WTC11 (cell line): Measurements from ENCODE around the gene OPN3. TPM values are rescaled to one million over a fixed set of nuclear protein-coding genes. Genes with fewer than 3 reads are reported as not detected.

ENCODE experiments used
- ATAC-seq: fragments of 200-7000 bp; cut with Tn5 transposase; 2 replicates; pipeline ENCODE4 v1.10.0; 2021; ENCODE audit warnings: mild to moderate bottlenecking, moderate library complexity
- CTCF ChIA-PET: fragments of 300-600 bp; sonication (Branson Sonifier 250); formaldehyde crosslinking; loops from one replicate; lab custom pipeline; 2021; ENCODE audit warnings: antibody characterized with exemption; lab: Charles Lee
- POLR2A ChIA-PET: fragments of 350-600 bp; sonication (Branson Sonifier 250); formaldehyde crosslinking; loops from one replicate; lab custom pipeline; 2021; ENCODE audit warnings: antibody characterized with exemption; lab: Charles Lee
- DNase-seq: peaks from one replicate; pipeline ENCODE4 v3.0.0; 2021; ENCODE audit warnings: low spot score
- H3K27ac Mint-ChIP-seq: 2 replicates; pipeline ENCODE4 v1.8.0; 2021; ENCODE audit warnings: mixed read lengths
- H3K27me3 Mint-ChIP-seq: 2 replicates; pipeline ENCODE4 v1.8.0; 2021; ENCODE audit warnings: low read depth, mild to moderate bottlenecking, moderate library complexity, mixed read lengths
- H3K36me3 Mint-ChIP-seq: 2 replicates; pipeline ENCODE4 v1.8.0; 2021; ENCODE audit warnings: mixed read lengths
- H3K4me1 Mint-ChIP-seq: 2 replicates; pipeline ENCODE4 v1.8.0; 2022; ENCODE audit warnings: mixed read lengths
- H3K4me3 Mint-ChIP-seq: 2 replicates; pipeline ENCODE4 v1.8.0; 2021; ENCODE audit warnings: mild to moderate bottlenecking, moderate library complexity, mixed read lengths
- H3K9me3 Mint-ChIP-seq: 2 replicates; pipeline ENCODE4 v1.8.0; 2021; ENCODE audit warnings: mixed read lengths
- ATF1 ChIP-seq: sonication (generic); formaldehyde crosslinking; IDR thresholded peaks from 2 replicates; pipeline ENCODE4 v1.8.1; 2023; ENCODE audit warnings: mild to moderate bottlenecking, moderate library complexity, missing genetic modification reagents
- ESRRA ChIP-seq: sonication (generic); formaldehyde crosslinking; IDR thresholded peaks from 2 replicates; pipeline ENCODE4 v1.8.1; 2022; ENCODE audit warnings: mild to moderate bottlenecking, missing genetic modification reagents, borderline replicate concordance
- ETV6 ChIP-seq: sonication (generic); formaldehyde crosslinking; IDR thresholded peaks from 2 replicates; pipeline ENCODE4 v1.8.1; 2022; ENCODE audit warnings: mild to moderate bottlenecking, missing genetic modification reagents
- FOXP4 ChIP-seq: sonication (generic); formaldehyde crosslinking; IDR thresholded peaks from 2 replicates; pipeline ENCODE4 v1.8.0; 2022; ENCODE audit warnings: mild to moderate bottlenecking, missing genetic modification reagents
- GABPB1 ChIP-seq: sonication (generic); formaldehyde crosslinking; IDR thresholded peaks from 2 replicates; pipeline ENCODE4 v1.8.1; 2023; ENCODE audit warnings: mild to moderate bottlenecking, missing genetic modification reagents
- HMGA2 ChIP-seq: fragments of 250-450 bp; sonication (Bioruptor Pico); IDR thresholded peaks from 2 replicates; pipeline ENCODE4 v1.4.0; 2021; ENCODE audit warnings: mild to moderate bottlenecking, moderate library complexity
- MLX ChIP-seq: sonication (generic); formaldehyde crosslinking; IDR thresholded peaks from 2 replicates; pipeline ENCODE4 v1.8.1; 2023; ENCODE audit warnings: mild to moderate bottlenecking, missing genetic modification reagents, moderate library complexity
- OVOL2 ChIP-seq: fragments of 250-450 bp; sonication (Bioruptor Pico); IDR thresholded peaks from 2 replicates; pipeline ENCODE4 v1.9.0; 2021; ENCODE audit warnings: mild to moderate bottlenecking, borderline replicate concordance
- SP1 ChIP-seq: sonication (generic); formaldehyde crosslinking; conservative IDR thresholded peaks from 2 replicates; pipeline ENCODE4 v1.8.1; 2022; ENCODE audit warnings: missing genetic modification reagents
- USF1 ChIP-seq: sonication (generic); formaldehyde crosslinking; IDR thresholded peaks from 2 replicates; pipeline ENCODE4 v1.8.0; 2022; ENCODE audit warnings: mild to moderate bottlenecking, missing genetic modification reagents
- ZNF219 ChIP-seq: sonication (generic); formaldehyde crosslinking; IDR thresholded peaks from 2 replicates; pipeline ENCODE4 v1.8.0; 2023; ENCODE audit warnings: missing genetic modification reagents, mild to moderate bottlenecking, borderline replicate concordance
- ZNF232 ChIP-seq: sonication (generic); formaldehyde crosslinking; IDR thresholded peaks from 2 replicates; pipeline ENCODE4 v1.8.0; 2022; ENCODE audit warnings: mild to moderate bottlenecking, missing genetic modification reagents
- total RNA-seq: library from RNA; stranded (reverse); gene quantifications from 3 replicates; pipeline ENCODE4 v1.2.3, GENCODE V29; 2021
- TF ChIP-seq, protein P1 (sequence below): sonication (generic); formaldehyde crosslinking; IDR thresholded peaks from 2 replicates; pipeline ENCODE4 v1.8.0; 2022; ENCODE audit warnings: mild to moderate bottlenecking, missing genetic modification reagents
- TF ChIP-seq, protein P2 (sequence below): sonication (generic); formaldehyde crosslinking; IDR thresholded peaks from 2 replicates; pipeline ENCODE4 v1.8.0; 2022; ENCODE audit warnings: missing genetic modification reagents

OPN3 gene
- total RNA-seq, 1 experiment from 2014 or later: 17.2 TPM

- Mint-ChIP-seq H3K4me1 (no peaks in the 10 kb centered on the region), H3K36me3 (no peaks in the 10 kb centered on the region), H3K9me3 (no peaks in the 10 kb centered on the region), H3K27ac (no peak overlapping the region), H3K4me3 (no peak overlapping the region), H3K27me3 (no peaks in the 10 kb centered on the region)
- POLR2A ChIA-PET: no interaction called here
- ATAC-seq (no peak), DNase-seq (no peak)
- CTCF ChIA-PET: interaction anchor here (2.3 kb wide), 1 partner anchor 10 kb away, joined by 6 read pairs; no protein-coding TSS in a partner anchor
- TF ChIP-seq ESRRA (CRISPR knock-in tag) (no peak), FOXP4 (CRISPR knock-in tag) (no peak), MLX (CRISPR knock-in tag) (no peak), USF1 (CRISPR knock-in tag) (no peak), ZNF232 (CRISPR knock-in tag) (no peak), ZNF219 (no peak), HMGA2 (no peak)
- TF ChIP-seq, protein P1, sequence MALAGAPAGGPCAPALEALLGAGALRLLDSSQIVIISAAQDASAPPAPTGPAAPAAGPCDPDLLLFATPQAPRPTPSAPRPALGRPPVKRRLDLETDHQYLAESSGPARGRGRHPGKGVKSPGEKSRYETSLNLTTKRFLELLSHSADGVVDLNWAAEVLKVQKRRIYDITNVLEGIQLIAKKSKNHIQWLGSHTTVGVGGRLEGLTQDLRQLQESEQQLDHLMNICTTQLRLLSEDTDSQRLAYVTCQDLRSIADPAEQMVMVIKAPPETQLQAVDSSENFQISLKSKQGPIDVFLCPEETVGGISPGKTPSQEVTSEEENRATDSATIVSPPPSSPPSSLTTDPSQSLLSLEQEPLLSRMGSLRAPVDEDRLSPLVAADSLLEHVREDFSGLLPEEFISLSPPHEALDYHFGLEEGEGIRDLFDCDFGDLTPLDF (CRISPR knock-in tag): no peak
- TF ChIP-seq, all 79 proteins: peak for 0
Observed at GRCh38 chr1:241614572-241614971, 25.6 kb downstream of the OPN3 start.

DNA sequence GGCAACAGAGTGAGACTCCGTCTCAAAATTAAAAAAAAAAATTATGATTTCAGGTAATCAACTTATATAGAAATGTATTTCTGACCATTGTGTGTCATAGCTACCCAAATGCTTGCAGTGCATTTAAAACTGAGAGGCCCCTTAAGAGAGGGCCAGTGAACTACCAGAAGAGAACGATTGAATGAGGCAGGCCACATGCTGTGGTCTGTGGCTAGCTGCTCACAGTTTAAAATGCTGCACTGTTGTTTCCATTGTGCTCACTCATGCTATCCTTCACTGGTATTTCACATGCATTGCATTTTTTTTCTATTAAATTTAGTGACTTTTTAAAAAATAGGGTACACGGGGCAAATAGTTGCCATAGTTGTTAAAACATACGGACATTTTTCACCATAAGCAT is 26.0 kb downstream of the OPN3 start:
- Mint-ChIP-seq H3K4me3 (no peak overlapping the region), H3K36me3 (no peaks in the 10 kb centered on the region), H3K9me3 (no peaks in the 10 kb centered on the region), H3K27me3 (no peaks in the 10 kb centered on the region), H3K27ac (no peak overlapping the region)
- CTCF ChIA-PET: interaction anchor here (2.3 kb wide), 1 partner anchor 9 kb away, joined by 6 read pairs; no protein-coding TSS in a partner anchor
- POLR2A ChIA-PET: no interaction called here
- DNase-seq: no peak
- TF ChIP-seq ATF1 (CRISPR knock-in tag) (no peak), GABPB1 (CRISPR knock-in tag) (no peak), ETV6 (CRISPR knock-in tag) (no peak), SP1 (CRISPR knock-in tag) (no peak), OVOL2 (CRISPR knock-in tag) (no peak)
- TF ChIP-seq, protein P2, sequence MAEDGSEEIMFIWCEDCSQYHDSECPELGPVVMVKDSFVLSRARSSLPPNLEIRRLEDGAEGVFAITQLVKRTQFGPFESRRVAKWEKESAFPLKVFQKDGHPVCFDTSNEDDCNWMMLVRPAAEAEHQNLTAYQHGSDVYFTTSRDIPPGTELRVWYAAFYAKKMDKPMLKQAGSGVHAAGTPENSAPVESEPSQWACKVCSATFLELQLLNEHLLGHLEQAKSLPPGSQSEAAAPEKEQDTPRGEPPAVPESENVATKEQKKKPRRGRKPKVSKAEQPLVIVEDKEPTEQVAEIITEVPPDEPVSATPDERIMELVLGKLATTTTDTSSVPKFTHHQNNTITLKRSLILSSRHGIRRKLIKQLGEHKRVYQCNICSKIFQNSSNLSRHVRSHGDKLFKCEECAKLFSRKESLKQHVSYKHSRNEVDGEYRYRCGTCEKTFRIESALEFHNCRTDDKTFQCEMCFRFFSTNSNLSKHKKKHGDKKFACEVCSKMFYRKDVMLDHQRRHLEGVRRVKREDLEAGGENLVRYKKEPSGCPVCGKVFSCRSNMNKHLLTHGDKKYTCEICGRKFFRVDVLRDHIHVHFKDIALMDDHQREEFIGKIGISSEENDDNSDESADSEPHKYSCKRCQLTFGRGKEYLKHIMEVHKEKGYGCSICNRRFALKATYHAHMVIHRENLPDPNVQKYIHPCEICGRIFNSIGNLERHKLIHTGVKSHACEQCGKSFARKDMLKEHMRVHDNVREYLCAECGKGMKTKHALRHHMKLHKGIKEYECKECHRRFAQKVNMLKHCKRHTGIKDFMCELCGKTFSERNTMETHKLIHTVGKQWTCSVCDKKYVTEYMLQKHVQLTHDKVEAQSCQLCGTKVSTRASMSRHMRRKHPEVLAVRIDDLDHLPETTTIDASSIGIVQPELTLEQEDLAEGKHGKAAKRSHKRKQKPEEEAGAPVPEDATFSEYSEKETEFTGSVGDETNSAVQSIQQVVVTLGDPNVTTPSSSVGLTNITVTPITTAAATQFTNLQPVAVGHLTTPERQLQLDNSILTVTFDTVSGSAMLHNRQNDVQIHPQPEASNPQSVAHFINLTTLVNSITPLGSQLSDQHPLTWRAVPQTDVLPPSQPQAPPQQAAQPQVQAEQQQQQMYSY: no peak
- TF ChIP-seq, all 79 proteins: peak for 0
- H3K4me1 Mint-ChIP-seq: no peaks in the 10 kb centered on the region
- no peak for ATAC-seq
